Measurements from ENCODE around the gene FOXN3.
"Not testable (repeated sequence)": the region's sequence is repeated elsewhere in the genome, so short reads cannot be mapped to it uniquely, and the experiment has no call there.

Gene FOXN3

GRCh38 chr14:89212386-89213235 is 204.4 kb downstream of the FOXN3 start:
- Histone ChIP-seq H3K4me3 (ENCODE audit: low read depth in 1 of 2, low read length in 2 of 2) (no peak overlapping the region), H3K4me1 (ENCODE audit: control insufficient read depth in 1 of 2, insufficient read depth in 2 of 2, low read length in 2 of 2) (peaks cover 4 to 27% of the 10 kb centered on the region in 2 donors), H3K9me3 (ENCODE audit: control insufficient read depth in 1 of 2, low read length in 2 of 2) (no peaks in the 10 kb centered on the region), H3K27me3 (ENCODE audit: low read depth, low read length) (no peaks in the 10 kb centered on the region), H3K27ac (ENCODE audit: low read length) (no peak overlapping the region), H3K36me3 (ENCODE audit: control insufficient read depth in 1 of 2, insufficient read depth in 2 of 2, low read length in 2 of 2) (no peaks in the 10 kb centered on the region)

GRCh38 chr14:89209558-89209957 is 207.5 kb downstream of the FOXN3 start:
- H3K4me3 ChIP-seq (ENCODE audit: low read depth in 1 of 2, low read length in 2 of 2): no peak overlapping the region

GRCh38 chr14:89207925-89208328 is 209.1 kb downstream of the FOXN3 start:
- H3K4me3 ChIP-seq (ENCODE audit: low read depth in 1 of 2, low read length in 2 of 2): no peak overlapping the region
- peaks cover 4 to 9% of the 10 kb centered on the region in 2 donors for H3K36me3 ChIP-seq (ENCODE audit: control insufficient read depth in 1 of 2, insufficient read depth in 2 of 2, low read length in 2 of 2)
- H3K4me1 ChIP-seq (ENCODE audit: control insufficient read depth in 1 of 2, insufficient read depth in 2 of 2, low read length in 2 of 2): peaks cover 0 to 8% of the 10 kb centered on the region in 2 donors
- H3K27me3 ChIP-seq (ENCODE audit: low read depth, low read length): no peaks in the 10 kb centered on the region
- H3K27ac ChIP-seq (ENCODE audit: low read length): no peak overlapping the region
- no peaks in the 10 kb centered on the region for H3K9me3 ChIP-seq (ENCODE audit: control insufficient read depth in 1 of 2, low read length in 2 of 2)

More at GRCh38 chr14:89209558-89209957, 207.5 kb downstream of the FOXN3 start:
- peaks cover 0 to 13% of the 10 kb centered on the region in 2 donors for H3K4me1 ChIP-seq (ENCODE audit: control insufficient read depth in 1 of 2, insufficient read depth in 2 of 2, low read length in 2 of 2)
- H3K36me3 ChIP-seq (ENCODE audit: control insufficient read depth in 1 of 2, insufficient read depth in 2 of 2, low read length in 2 of 2): peaks cover 4 to 9% of the 10 kb centered on the region in 2 donors
- no peaks in the 10 kb centered on the region for H3K9me3 ChIP-seq (ENCODE audit: control insufficient read depth in 1 of 2, low read length in 2 of 2)
- H3K27ac ChIP-seq (ENCODE audit: low read length): no peak overlapping the region
- no peaks in the 10 kb centered on the region for H3K27me3 ChIP-seq (ENCODE audit: low read depth, low read length)

- Histone ChIP-seq H3K27ac (ENCODE audit: low read length) (no peak overlapping the region), H3K9me3 (ENCODE audit: control insufficient read depth in 1 of 2, low read length in 2 of 2) (no peaks in the 10 kb centered on the region), H3K4me3 (ENCODE audit: low read depth in 1 of 2, low read length in 2 of 2) (no peak overlapping the region), H3K4me1 (ENCODE audit: control insufficient read depth in 1 of 2, insufficient read depth in 2 of 2, low read length in 2 of 2) (peaks cover 0 to 2% of the 10 kb centered on the region in 2 donors), H3K36me3 (ENCODE audit: control insufficient read depth in 1 of 2, insufficient read depth in 2 of 2, low read length in 2 of 2) (peaks cover 4 to 9% of the 10 kb centered on the region in 2 donors), H3K27me3 (ENCODE audit: low read depth, low read length) (no peaks in the 10 kb centered on the region)
These were observed 210.5 kb downstream of the FOXN3 start for GRCh38 chr14:89206389-89207031.

GRCh38 chr14:89205137-89205740 is 211.8 kb downstream of the FOXN3 start:
- H3K4me1 ChIP-seq (ENCODE audit: control insufficient read depth in 1 of 2, insufficient read depth in 2 of 2, low read length in 2 of 2): peaks cover 0 to 2% of the 10 kb centered on the region in 2 donors
- no peak overlapping the region for H3K27ac ChIP-seq (ENCODE audit: low read length)
- no peaks in the 10 kb centered on the region for H3K27me3 ChIP-seq (ENCODE audit: low read depth, low read length)
- no peak overlapping the region for H3K4me3 ChIP-seq (ENCODE audit: low read depth in 1 of 2, low read length in 2 of 2)
- H3K9me3 ChIP-seq (ENCODE audit: control insufficient read depth in 1 of 2, low read length in 2 of 2): no peaks in the 10 kb centered on the region
- peaks cover 4 to 9% of the 10 kb centered on the region in 2 donors for H3K36me3 ChIP-seq (ENCODE audit: control insufficient read depth in 1 of 2, insufficient read depth in 2 of 2, low read length in 2 of 2)

GRCh38 chr14:89202413-89203190 is 214.4 kb downstream of the FOXN3 start:
- no peak overlapping the region for H3K4me3 ChIP-seq (ENCODE audit: low read depth in 1 of 2, low read length in 2 of 2)
- H3K27me3 ChIP-seq (ENCODE audit: low read depth, low read length): no peaks in the 10 kb centered on the region
- H3K36me3 ChIP-seq (ENCODE audit: control insufficient read depth in 1 of 2, insufficient read depth in 2 of 2, low read length in 2 of 2): peaks cover 4 to 9% of the 10 kb centered on the region in 2 donors
- peaks cover 0 to 2% of the 10 kb centered on the region in 2 donors for H3K4me1 ChIP-seq (ENCODE audit: control insufficient read depth in 1 of 2, insufficient read depth in 2 of 2, low read length in 2 of 2)
- no peaks in the 10 kb centered on the region for H3K9me3 ChIP-seq (ENCODE audit: control insufficient read depth in 1 of 2, low read length in 2 of 2)
- H3K27ac ChIP-seq (ENCODE audit: low read length): no peak overlapping the region

- Histone ChIP-seq H3K36me3 (ENCODE audit: control insufficient read depth in 1 of 2, insufficient read depth in 2 of 2, low read length in 2 of 2) (peaks cover 4 to 8% of the 10 kb centered on the region in 2 donors), H3K9me3 (ENCODE audit: control insufficient read depth in 1 of 2, low read length in 2 of 2) (no peaks in the 10 kb centered on the region), H3K27me3 (ENCODE audit: low read depth, low read length) (no peaks in the 10 kb centered on the region), H3K4me1 (ENCODE audit: control insufficient read depth in 1 of 2, insufficient read depth in 2 of 2, low read length in 2 of 2) (peaks cover 0 to 2% of the 10 kb centered on the region in 2 donors), H3K27ac (ENCODE audit: low read length) (no peak overlapping the region), H3K4me3 (ENCODE audit: low read depth in 1 of 2, low read length in 2 of 2) (no peak overlapping the region)
These were observed 215.4 kb downstream of the FOXN3 start for GRCh38 chr14:89201645-89202044.

- H3K36me3 ChIP-seq (ENCODE audit: control insufficient read depth in 1 of 2, insufficient read depth in 2 of 2, low read length in 2 of 2); H3K4me1 ChIP-seq (ENCODE audit: control insufficient read depth in 1 of 2, insufficient read depth in 2 of 2, low read length in 2 of 2); H3K4me3 ChIP-seq (ENCODE audit: low read depth in 1 of 2, low read length in 2 of 2); H3K9me3 ChIP-seq (ENCODE audit: control insufficient read depth in 1 of 2, low read length in 2 of 2); H3K27me3 ChIP-seq (ENCODE audit: low read depth, low read length): not testable (repeated sequence)
- H3K27ac ChIP-seq (ENCODE audit: low read length): peak overlapping the region; percentile 3
These were observed 217.7 kb downstream of the FOXN3 start for GRCh38 chr14:89199357-89199756.

- Histone ChIP-seq H3K4me3 (ENCODE audit: low read depth in 1 of 2, low read length in 2 of 2) (no peak overlapping the region), H3K27ac (ENCODE audit: low read length) (peak overlapping the region; percentile 3), H3K9me3 (ENCODE audit: control insufficient read depth in 1 of 2, low read length in 2 of 2) (no peaks in the 10 kb centered on the region), H3K4me1 (ENCODE audit: control insufficient read depth in 1 of 2, insufficient read depth in 2 of 2, low read length in 2 of 2) (peaks cover 0 to 2% of the 10 kb centered on the region in 2 donors), H3K27me3 (ENCODE audit: low read depth, low read length) (no peaks in the 10 kb centered on the region), H3K36me3 (ENCODE audit: control insufficient read depth in 1 of 2, insufficient read depth in 2 of 2, low read length in 2 of 2) (no peaks in the 10 kb centered on the region)
These were observed 218.3 kb downstream of the FOXN3 start for GRCh38 chr14:89198544-89199329.

- H3K4me3 ChIP-seq (ENCODE audit: low read depth in 1 of 2, low read length in 2 of 2): no peak overlapping the region
- H3K27me3 ChIP-seq (ENCODE audit: low read depth, low read length): no peaks in the 10 kb centered on the region
- peaks cover 0 to 4% of the 10 kb centered on the region in 2 donors for H3K9me3 ChIP-seq (ENCODE audit: control insufficient read depth in 1 of 2, low read length in 2 of 2)
- no peaks in the 10 kb centered on the region for H3K36me3 ChIP-seq (ENCODE audit: control insufficient read depth in 1 of 2, insufficient read depth in 2 of 2, low read length in 2 of 2)
- no peak overlapping the region for H3K27ac ChIP-seq (ENCODE audit: low read length)
- H3K4me1 ChIP-seq (ENCODE audit: control insufficient read depth in 1 of 2, insufficient read depth in 2 of 2, low read length in 2 of 2): no peaks in the 10 kb centered on the region
These were observed 219.4 kb downstream of the FOXN3 start for GRCh38 chr14:89197623-89198022.
